Brain microvascular endothelial cell (primary cell): ENCODE measurements around the gene SIRT4.

Experiments used
- DNase-seq: peaks from one replicate; pipeline ENCODE4 v3.0.0-alpha.2; 2020
- H3K27ac ChIP-seq: fragments of 250-450 bp; sonication (Bioruptor Pico); 2 replicates; pipeline ENCODE4 v1.5.1; 2020; ENCODE audit warnings: mild to moderate bottlenecking, moderate library complexity
- H3K27me3 ChIP-seq: fragments of 250-450 bp; sonication (Bioruptor Pico); replicated peaks from 2 replicates; pipeline ENCODE4 v1.5.1; 2020; ENCODE audit warnings: mild to moderate bottlenecking
- H3K36me3 ChIP-seq: fragments of 250-450 bp; sonication (Bioruptor Pico); replicated peaks from 2 replicates; pipeline ENCODE4 v1.5.1; 2020; ENCODE audit warnings: mild to moderate bottlenecking
- H3K4me3 ChIP-seq: 2 replicates; pipeline ENCODE4 v1.5.1; 2011; ENCODE audit warnings: low read depth, mild to moderate bottlenecking, control low read depth, low read length, moderate library complexity
- CTCF ChIP-seq: IDR thresholded peaks from 2 replicates; pipeline ENCODE4 v1.5.1; 2011; ENCODE audit warnings: low read depth, mild to moderate bottlenecking, moderate library complexity, low read length, control low read depth, inconsistent platforms; ENCODE audit errors: missing control alignments
- in situ Hi-C: cut with HindIII; loops from 2 replicates; pipeline ENCODE4 v1.10.0; 2017; ENCODE audit warnings: low sequenced_read_pairs, low pct_ligation_motif_present

The SIRT4 gene

GRCh38 chr12:120287491-120287890 lies 14.6 kb upstream of the SIRT4 start:
- H3K27me3 ChIP-seq, result no peaks in the 10 kb centered on the region
- H3K36me3 ChIP-seq, result no peaks in the 10 kb centered on the region
- TF ChIP-seq CTCF, result no peak
- no peak overlapping the region for H3K4me3 ChIP-seq
- DNase-seq, result no peak
- H3K27ac ChIP-seq, result no peak overlapping the region
- in situ Hi-C loops, result no loop called here

GRCh38 chr12:120290609-120291305 lies 11.4 kb upstream of the SIRT4 start:
- Histone ChIP-seq H3K4me3 (peak overlapping the region; percentile 29), H3K27ac (peak overlapping the region; percentile 24), H3K36me3 (no peaks in the 10 kb centered on the region), H3K27me3 (no peaks in the 10 kb centered on the region)
- no peak for DNase-seq
- in situ Hi-C loops, result no loop called here
- no peak for TF ChIP-seq CTCF

- no peaks in the 10 kb centered on the region for H3K36me3 ChIP-seq
- in situ Hi-C loops, result no loop called here
- peak overlapping the region; percentile 100 for H3K27ac ChIP-seq
- H3K27me3 ChIP-seq, result no peaks in the 10 kb centered on the region
- no peak for DNase-seq
- no peak for TF ChIP-seq CTCF
- peak overlapping the region; percentile 55 for H3K4me3 ChIP-seq
These were observed 9.8 kb upstream of the SIRT4 start for GRCh38 chr12:120292411-120292660.

GRCh38 chr12:120292661-120293531 lies 9.2 kb upstream of the SIRT4 start, which contains the start of gene RNU4-1:
RNU4-1 (minus strand) TSS chr12:120293237.
- H3K36me3 ChIP-seq, result no peaks in the 10 kb centered on the region
- H3K27me3 ChIP-seq, result no peaks in the 10 kb centered on the region
- DNase-seq, result peak; percentile 93
- in situ Hi-C loops, result no loop called here
- no peak for TF ChIP-seq CTCF
- peak within 1 kb of the TSS; percentile 55 for H3K4me3 ChIP-seq
- peak within 1 kb of the TSS; percentile 100 for H3K27ac ChIP-seq

GRCh38 chr12:120314220-120314619 lies 12.1 kb downstream of the SIRT4 start:
- peak; percentile 7 for DNase-seq
- peak; percentile 49 for TF ChIP-seq CTCF
- in situ Hi-C loops, result no loop called here

More at GRCh38 chr12:120314220-120314619, 12.1 kb downstream of the SIRT4 start:
- Histone ChIP-seq H3K27me3 (no peaks in the 10 kb centered on the region), H3K27ac (no peak overlapping the region), H3K4me3 (no peak overlapping the region), H3K36me3 (no peaks in the 10 kb centered on the region)
